NT2/D1 (cell line): ENCODE measurements around the gene FAS.

Experiments used
- YY1 ChIP-seq: IDR thresholded peaks from 2 replicates; pipeline ENCODE4 v1.6.1; 2011; ENCODE audit not compliant: insufficient read length, insufficient read depth
- ZNF274 ChIP-seq: IDR thresholded peaks from 2 replicates; pipeline ENCODE4 v1.6.1; 2011; ENCODE audit warnings: mild to moderate bottlenecking, low read depth, low read length

GRCh38 chr10:89025453-89025852 is 34.9 kb downstream of the FAS start:
- TF ChIP-seq ZNF274 (no peak), YY1 (no peak)
